ENCODE measurements around the gene CITED2. TPM values are rescaled to one million over a fixed set of nuclear protein-coding genes. Genes with fewer than 3 reads are reported as not detected.

CITED2 gene
- total RNA-seq, 1 experiment from 2014 or later = 365 TPM

DNA sequence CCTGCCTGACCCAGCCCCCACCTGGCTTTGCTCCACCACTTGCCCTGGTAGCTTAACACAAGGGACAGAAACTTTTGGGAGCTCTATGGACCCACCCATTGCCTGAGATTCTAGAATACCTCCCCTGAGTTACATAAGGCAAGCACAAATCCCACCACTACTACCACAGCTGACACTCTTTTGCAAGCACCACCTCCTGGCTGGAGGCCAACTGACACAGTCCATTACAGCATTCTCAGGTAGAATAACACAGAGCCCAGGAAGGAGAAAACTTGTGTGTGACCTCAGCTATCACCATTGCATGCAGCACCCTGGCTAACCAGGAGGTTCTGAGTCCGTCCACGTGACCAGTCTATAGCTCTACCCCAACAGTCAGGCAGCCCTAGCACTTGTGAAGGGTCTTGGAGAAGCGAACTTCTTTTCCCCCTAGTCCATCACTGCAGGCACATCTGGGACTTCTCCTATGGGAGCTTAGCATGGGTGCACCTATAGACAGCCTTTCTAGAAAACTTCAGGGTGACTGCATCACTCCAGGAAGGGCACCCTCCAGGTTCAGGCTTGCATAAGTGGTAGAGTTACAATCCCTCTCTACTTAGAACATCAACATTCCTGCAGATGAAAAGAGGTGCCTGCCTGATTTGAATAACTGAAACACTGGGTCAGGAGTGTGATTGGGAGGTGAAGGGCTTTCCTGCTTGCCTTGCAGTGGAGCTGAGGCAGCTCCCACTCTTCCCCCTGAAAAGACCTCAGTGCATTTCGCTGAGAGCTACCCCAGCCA lies 30.1 kb downstream of the CITED2 start:
- Histone ChIP-seq H3K27ac (ENCODE audit: low read depth, low read length, poor library complexity, severe bottlenecking) (no peak overlapping the region), H3K36me3 (ENCODE audit: insufficient read depth, low read length, poor library complexity, severe bottlenecking) (no peaks in the 10 kb centered on the region), H3K4me3 (ENCODE audit: low read depth, low read length, poor library complexity, severe bottlenecking) (no peak overlapping the region), H3K9me3 (ENCODE audit: low read depth, low read length, poor library complexity, severe bottlenecking) (no peaks in the 10 kb centered on the region), H3K4me1 (ENCODE audit: insufficient read depth, low read length, poor library complexity, severe bottlenecking) (no peaks in the 10 kb centered on the region), H3K27me3 (replicated peaks; ENCODE audit: insufficient read depth, low read depth, low read length, poor library complexity) (no peaks in the 10 kb centered on the region)
- BruUV-seq (replicated peaks) = no TSS peak
- POLR2A ChIA-PET (ENCODE audit: low non-redundant PET) = interaction anchor here (0.6 kb wide), 1 partner anchor 8 kb away, joined by 3 read pairs; no protein-coding TSS in a partner anchor
- DNase-seq (ENCODE audit: low spot score) = no peak
- TF ChIP-seq EZH2 (IDR thresholded peaks at IDR 0.05; ENCODE audit: borderline replicate concordance, low read depth, low read length, poor library complexity, severe bottlenecking) = no peak
- TF ChIP-seq CTCF (conservative IDR thresholded peaks at IDR 0.05; ENCODE audit: low read depth, low read length) = no peak
- CTCF ChIA-PET = no interaction called here
- intact Hi-C loops (cut with micrococcal nuclease; ENCODE audit: unreplicated experiment) = no loop called here

- Histone ChIP-seq H3K27ac (ENCODE audit: low read depth, low read length, poor library complexity, severe bottlenecking) (no peak overlapping the region), H3K4me1 (ENCODE audit: insufficient read depth, low read length, poor library complexity, severe bottlenecking) (no peaks in the 10 kb centered on the region), H3K9me3 (ENCODE audit: low read depth, low read length, poor library complexity, severe bottlenecking) (no peaks in the 10 kb centered on the region), H3K36me3 (ENCODE audit: insufficient read depth, low read length, poor library complexity, severe bottlenecking) (no peaks in the 10 kb centered on the region), H3K4me3 (ENCODE audit: low read depth, low read length, poor library complexity, severe bottlenecking) (no peak overlapping the region), H3K27me3 (replicated peaks; ENCODE audit: insufficient read depth, low read depth, low read length, poor library complexity) (no peaks in the 10 kb centered on the region)
- ChIA-PET CTCF (no interaction called here), POLR2A (ENCODE audit: low non-redundant PET) (no interaction called here)
- intact Hi-C loops (cut with micrococcal nuclease; ENCODE audit: unreplicated experiment) = no loop called here
- TF ChIP-seq CTCF (conservative IDR thresholded peaks at IDR 0.05; ENCODE audit: low read depth, low read length) (no peak), EZH2 (IDR thresholded peaks at IDR 0.05; ENCODE audit: borderline replicate concordance, low read depth, low read length, poor library complexity, severe bottlenecking) (no peak)
- no TSS peak for BruUV-seq (replicated peaks)
- DNase-seq (ENCODE audit: low spot score) = no peak
These were observed 31.2 kb downstream of the CITED2 start for GRCh38 chr6:139343052-139343750.

GRCh38 chr6:139341060-139341459 lies 33.4 kb downstream of the CITED2 start:
- H3K4me1 ChIP-seq (ENCODE audit: insufficient read depth, low read length, poor library complexity, severe bottlenecking) = no peaks in the 10 kb centered on the region
- no peaks in the 10 kb centered on the region for H3K9me3 ChIP-seq (ENCODE audit: low read depth, low read length, poor library complexity, severe bottlenecking)
- H3K27me3 ChIP-seq (replicated peaks; ENCODE audit: insufficient read depth, low read depth, low read length, poor library complexity) = no peaks in the 10 kb centered on the region
- POLR2A ChIA-PET (ENCODE audit: low non-redundant PET) = no interaction called here
- intact Hi-C loops (cut with micrococcal nuclease; ENCODE audit: unreplicated experiment) = no loop called here
- no peak overlapping the region for H3K4me3 ChIP-seq (ENCODE audit: low read depth, low read length, poor library complexity, severe bottlenecking)
- no peak for TF ChIP-seq CTCF (conservative IDR thresholded peaks at IDR 0.05; ENCODE audit: low read depth, low read length)
- TF ChIP-seq EZH2 (IDR thresholded peaks at IDR 0.05; ENCODE audit: borderline replicate concordance, low read depth, low read length, poor library complexity, severe bottlenecking) = no peak
- BruUV-seq (replicated peaks) = no TSS peak
- H3K27ac ChIP-seq (ENCODE audit: low read depth, low read length, poor library complexity, severe bottlenecking) = no peak overlapping the region
- no peaks in the 10 kb centered on the region for H3K36me3 ChIP-seq (ENCODE audit: insufficient read depth, low read length, poor library complexity, severe bottlenecking)
- DNase-seq (ENCODE audit: low spot score) = no peak
- CTCF ChIA-PET = no interaction called here

Measured in A673 (cell line).